GM12878 (cell line): ENCODE results near the gene PNLIP. TPM values are rescaled to one million over a fixed set of nuclear protein-coding genes. Genes with fewer than 3 reads are reported as not detected.

Experiments used
- ATAC-seq: fragments of 200-7000 bp; cut with Tn5 transposase; 3 replicates; pipeline ENCODE4 v1.9.1; 2020; ENCODE audit warnings: mild to moderate bottlenecking, moderate library complexity
- BruUV-seq: library from RNA; stranded (reverse); fragments of 400-500 nt; replicated peaks from 2 replicates; lab custom pipeline; 2021; lab: Mats Ljungman, UMichigan
- CTCF ChIA-PET: fragments of 300-600 bp; sonication (Branson Sonifier 250); formaldehyde crosslinking; extraction: SDS; loops from one replicate; lab custom pipeline; 2021; ENCODE audit warnings: inconsistent platforms; lab: Yijun Ruan, JAX
- POLR2A ChIA-PET: fragments of 350-600 bp; formaldehyde crosslinking; extraction: SDS; loops from one replicate; lab custom pipeline; 2021; ENCODE audit warnings: inconsistent platforms; lab: Charles Lee
- RAD21 ChIA-PET: fragments of 300-600 bp; sonication (Branson Sonifier 250); formaldehyde crosslinking; loops from one replicate; lab custom pipeline; 2023; ENCODE audit warnings: antibody characterized with exemption; ENCODE audit not compliant: unreplicated experiment; lab: Charles Lee
- SMC1A ChIA-PET: fragments of 300-600 bp; sonication (Branson Sonifier 250); formaldehyde crosslinking; loops from one replicate; lab custom pipeline; 2023; ENCODE audit not compliant: unreplicated experiment, uncharacterized antibody; lab: Charles Lee
- DNase-seq: peaks from one replicate; pipeline ENCODE4 v3.0.0-alpha.2; 2011; ENCODE audit warnings: low read depth, low spot score
- FAIRE-seq: peaks from 3 replicates; lab custom pipeline; 2011; peaks lifted over from hg19 to GRCh38; lab: Jason Lieb, UNC
- H2AFZ ChIP-seq: 2 replicates; pipeline ENCODE4 v1.6.0; 2011; ENCODE audit warnings: low read depth, low read length, control low read depth; ENCODE audit not compliant: control insufficient read depth
- H3K27ac ChIP-seq: 2 replicates; pipeline ENCODE4 v1.5.1; 2011; ENCODE audit warnings: control low read depth; ENCODE audit not compliant: control insufficient read depth, insufficient read depth
- H3K27me3 ChIP-seq, 2 experiments: replicated peaks in 1 of 2; 2 replicates each; pipeline versions ENCODE4 v1.6.0 to v1.6.1; 2011; ENCODE audit warnings: low read length in 1 of 2; ENCODE audit not compliant: control insufficient read depth in 2 of 2, insufficient read depth in 2 of 2
- H3K36me3 ChIP-seq, 2 experiments: 2 replicates each; pipeline ENCODE4 v1.5.1; 2011; ENCODE audit warnings: low read length in 1 of 2; ENCODE audit not compliant: control insufficient read depth in 2 of 2, insufficient read depth in 2 of 2
- H3K4me1 ChIP-seq: 2 replicates; pipeline ENCODE4 v1.6.1; 2011; ENCODE audit warnings: mild to moderate bottlenecking, low read length, moderate library complexity, mixed read lengths; ENCODE audit not compliant: control insufficient read depth, insufficient read depth
- H3K4me2 ChIP-seq: 2 replicates; pipeline ENCODE4 v1.6.0; 2011; ENCODE audit warnings: control low read depth; ENCODE audit not compliant: control insufficient read depth, insufficient read depth
- H3K4me3 ChIP-seq: fragments of 200-600 bp; sonication (generic); 2 replicates; pipeline ENCODE4 v1.5.1; 2016
- H3K79me2 ChIP-seq: 2 replicates; pipeline ENCODE4 v1.6.0; 2011; ENCODE audit warnings: low read length; ENCODE audit not compliant: control insufficient read depth, insufficient read depth
- H3K9ac ChIP-seq: 2 replicates; pipeline ENCODE4 v1.8.0; 2011; ENCODE audit warnings: low read length, control low read depth, mixed read lengths; ENCODE audit not compliant: control insufficient read depth, insufficient read depth
- H3K9me3 ChIP-seq: replicated peaks from 3 replicates; pipeline ENCODE4 v1.5.1; 2011; ENCODE audit warnings: mild to moderate bottlenecking, low read length; ENCODE audit not compliant: control insufficient read depth, insufficient read depth
- H4K20me1 ChIP-seq: 2 replicates; pipeline ENCODE4 v1.6.0; 2011; ENCODE audit not compliant: control insufficient read depth, insufficient read depth
- BRCA1 ChIP-seq: IDR thresholded peaks from 2 replicates; pipeline ENCODE4 v1.6.1; 2011; ENCODE audit warnings: low read depth, low read length, improper control_type of control experiment
- CREM ChIP-seq: IDR thresholded peaks from 2 replicates; pipeline ENCODE4 v1.6.1; 2014; ENCODE audit warnings: antibody characterized with exemption, low read depth
- ESRRA ChIP-seq: IDR thresholded peaks from 2 replicates; pipeline ENCODE4 v1.6.1; 2012; ENCODE audit warnings: mild to moderate bottlenecking, low read length, improper control_type of control experiment
- HSF1 ChIP-seq: fragments of 150-350 bp; IDR thresholded peaks from 2 replicates; pipeline ENCODE4 v1.6.1; 2014; ENCODE audit warnings: mild to moderate bottlenecking, low read depth, low read length
- MLLT1 ChIP-seq: fragments of 450-650 bp; IDR thresholded peaks from 2 replicates; pipeline ENCODE4 v1.6.1; 2016; ENCODE audit warnings: mild to moderate bottlenecking
- MTA3 ChIP-seq: IDR thresholded peaks from 2 replicates; pipeline ENCODE4 v1.6.1; 2012; ENCODE audit warnings: low read length, inconsistent platforms, borderline replicate concordance
- NBN ChIP-seq: fragments of 450-650 bp; IDR thresholded peaks from 2 replicates; pipeline ENCODE4 v1.6.1; 2016
- RAD51 ChIP-seq: fragments of 450-650 bp; IDR thresholded peaks from 2 replicates; pipeline ENCODE4 v1.6.1; 2016; ENCODE audit warnings: moderate library complexity, mild to moderate bottlenecking, inconsistent platforms
- RBBP5 ChIP-seq: fragments of 200-600 bp; sonication (generic); conservative IDR thresholded peaks from 2 replicates; pipeline ENCODE4 v1.6.1; 2016
- RELB ChIP-seq: fragments of 450-650 bp; IDR thresholded peaks from 2 replicates; pipeline ENCODE4 v1.6.1; 2017; ENCODE audit warnings: low read depth, mild to moderate bottlenecking, moderate library complexity
- RUNX3 ChIP-seq: IDR thresholded peaks from 2 replicates; pipeline ENCODE4 v1.6.1; 2012; ENCODE audit warnings: low read length, inconsistent platforms
- SMAD1 ChIP-seq: fragments of 450-650 bp; IDR thresholded peaks from 2 replicates; pipeline ENCODE4 v1.6.1; 2018; ENCODE audit warnings: mild to moderate bottlenecking, low read depth; ENCODE audit not compliant: partially characterized antibody
- SMC3 ChIP-seq: IDR thresholded peaks from 2 replicates; pipeline ENCODE4 v1.6.1; 2011; ENCODE audit warnings: low read length, improper control_type of control experiment, borderline replicate concordance
- SUZ12 ChIP-seq: fragments of 200-600 bp; sonication (generic); IDR thresholded peaks from one replicate; pipeline ENCODE4 v1.6.1; 2018; ENCODE audit warnings: antibody characterized with exemption, mild to moderate bottlenecking; ENCODE audit not compliant: unreplicated experiment
- TCF3 ChIP-seq: IDR thresholded peaks from 2 replicates; pipeline ENCODE4 v1.6.1; 2012; ENCODE audit warnings: low read depth, mild to moderate bottlenecking, low read length, borderline replicate concordance; ENCODE audit not compliant: insufficient read depth
- USF2 ChIP-seq: IDR thresholded peaks from 2 replicates; pipeline ENCODE4 v1.6.1; 2011; ENCODE audit warnings: low read depth, low read length, improper control_type of control experiment, borderline replicate concordance
- ZBED1 ChIP-seq: IDR thresholded peaks from 2 replicates; pipeline ENCODE4 v1.6.1; 2016; ENCODE audit warnings: borderline replicate concordance
- ZSCAN29 ChIP-seq: fragments of 450-650 bp; IDR thresholded peaks from 2 replicates; pipeline ENCODE4 v1.6.1; 2017; ENCODE audit warnings: mild to moderate bottlenecking, moderate library complexity
- ZZZ3 ChIP-seq: IDR thresholded peaks from 2 replicates; pipeline ENCODE4 v1.6.1; 2011; ENCODE audit warnings: low read depth; ENCODE audit not compliant: control insufficient read depth, insufficient read length
- WGBS: methylation state at CpG from one replicate; pipeline ENCODE4 v1.1.6; 2016; ENCODE audit warnings: low lambda C conversion rate; ENCODE audit not compliant: insufficient replicate concordance, insufficient coverage; ENCODE audit errors: missing lambda C conversion rate; 5-methylcytosine and 5-hydroxymethylcytosine counted together
- in situ Hi-C: fragments of 300-500 bp; cut with MboI; formaldehyde crosslinking; loops from 9 replicates; pipeline ENCODE4 v1.14.3; 2018; ENCODE audit warnings: mixed read lengths
- intact Hi-C: fragments of 100-400 bp; cut with micrococcal nuclease; formaldehyde crosslinking; loops from one replicate; pipeline ENCODE4 v1.14.2; 2022; ENCODE audit not compliant: unreplicated experiment
- polyA plus RNA-seq, 11 experiments: library from polyadenylated mRNA; depleted of rRNA in 4 of 11; unstranded in 6 of 11; stranded (reverse) in 5 of 11; fragments of >200 nt; fragmentation: Nextera tagmentation in 4 of 11; fragmentation: Illumina TruSeq in 1 of 11; extraction: Ambion mirVana in 4 of 11; extraction: Trizol in 1 of 11; gene quantifications; 1 replicate in 1 of 11; 2 replicates in 10 of 11; pipeline versions ENCODE4 v1.2.1 to v1.2.3, GENCODE V29; 2011 to 2016; ENCODE audit warnings: inconsistent platforms in 2 of 11, missing spikeins in 2 of 11, low read depth in 1 of 11
- total RNA-seq, 4 experiments: library from RNA; depleted of rRNA in 3 of 4; stranded (reverse); fragments of >200 nt in 3 of 4; fragmentation: Illumina TruSeq in 1 of 4; extraction: Trizol in 1 of 4; gene quantifications; 2 replicates each; pipeline versions ENCODE4 v1.2.1 to v1.2.3, GENCODE V29; 2013 to 2021

Gene PNLIP
- total and polyA plus RNA-seq, 10 of the 15 experiments (the other 5 are each of a cell fraction or from before 2014, with no cell fraction given): 1.1 TPM; not detected in 9

- no peak for ATAC-seq
- in situ Hi-C loops: no loop called here
- H3K79me2 ChIP-seq: no peaks in the 10 kb centered on the region
- H4K20me1 ChIP-seq: no peaks in the 10 kb centered on the region
- RAD21 ChIA-PET: no interaction called here
- H3K9ac ChIP-seq: no peak overlapping the region
- TF ChIP-seq ZSCAN29 (no peak), SUZ12 (no peak), SMAD1 (no peak), HSF1 (no peak), ZZZ3 (no peak), CREM (no peak), NBN (no peak), MLLT1 (no peak), TCF3 (no peak), RELB (no peak), RUNX3 (no peak), MTA3 (no peak), RAD51 (no peak), USF2 (no peak), SMC3 (no peak), ESRRA (no peak), RBBP5 (no peak), BRCA1 (no peak), ZBED1 (no peak)
- TF ChIP-seq, all 136 proteins: peak for 0
- H3K4me3 ChIP-seq: no peak overlapping the region
- H3K9me3 ChIP-seq: no peaks in the 10 kb centered on the region
- DNase-seq: no peak
- no peak for FAIRE-seq
- BruUV-seq: no TSS peak
- no peaks in the 10 kb centered on the region for H3K27me3 ChIP-seq
- intact Hi-C loops: no loop called here
- CTCF ChIA-PET: interaction anchor here (0.8 kb wide), 1 partner anchor 11 kb away, joined by 3 read pairs; no protein-coding TSS in a partner anchor
- H3K4me1 ChIP-seq: no peaks in the 10 kb centered on the region
- SMC1A ChIA-PET: no interaction called here
- no peak overlapping the region for H3K4me2 ChIP-seq
- WGBS: 21% methylated on average over 3 of the region's 3 CpGs
- no peaks in the 10 kb centered on the region for H3K36me3 ChIP-seq
- no peak overlapping the region for H3K27ac ChIP-seq
- POLR2A ChIA-PET: no interaction called here
- no peak overlapping the region for H2AFZ ChIP-seq
Observed at GRCh38 chr10:116511365-116511764, 34.4 kb upstream of the PNLIP start.
